Peyer's patch (tissue), 4 donors: Measurements from ENCODE around the gene SLC4A8.

Experiments used
- POLR2A ChIP-seq, 2 donors: fragments of 450-650 bp; IDR thresholded peaks; one replicate each; pipeline ENCODE4 v1.5.1; 2017; ENCODE audit warnings: antibody characterized with exemption in 2 of 2, mild to moderate bottlenecking in 2 of 2, moderate library complexity in 2 of 2
- TF ChIP-seq, protein P1 (sequence below), 6 experiments: fragments of 450-650 bp in 4 of 6; fragments of 200-600 bp in 2 of 6; sonication (generic) in 1 of 6; IDR thresholded peaks; one replicate each; pipeline ENCODE4 v1.5.1; 2017 to 2019; ENCODE audit warnings: antibody characterized with exemption in 6 of 6, mild to moderate bottlenecking in 3 of 6, moderate library complexity in 1 of 6

DNA sequence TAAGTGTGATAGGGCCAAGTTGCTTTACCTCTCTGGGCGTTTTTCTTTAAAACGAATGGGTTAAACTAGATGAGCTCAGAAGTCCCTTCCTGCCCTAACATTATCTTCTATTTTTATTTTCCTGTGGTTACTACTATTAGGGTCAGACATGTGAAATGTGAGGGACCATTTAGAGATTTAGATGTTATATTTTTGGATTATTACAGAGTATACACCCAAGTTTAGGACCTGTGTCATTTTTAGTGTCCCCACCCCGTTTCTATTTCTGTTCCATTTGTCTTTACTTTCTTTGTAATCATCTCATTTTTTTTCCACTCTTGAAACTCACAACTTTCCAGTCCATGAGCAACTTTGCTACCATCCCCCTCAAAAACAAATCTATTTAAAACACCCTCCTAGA is 56.3 kb downstream of the SLC4A8 start:
- TF ChIP-seq POLR2A (IDR thresholded peaks at IDR 0.05), result no peak
- TF ChIP-seq, protein P1, sequence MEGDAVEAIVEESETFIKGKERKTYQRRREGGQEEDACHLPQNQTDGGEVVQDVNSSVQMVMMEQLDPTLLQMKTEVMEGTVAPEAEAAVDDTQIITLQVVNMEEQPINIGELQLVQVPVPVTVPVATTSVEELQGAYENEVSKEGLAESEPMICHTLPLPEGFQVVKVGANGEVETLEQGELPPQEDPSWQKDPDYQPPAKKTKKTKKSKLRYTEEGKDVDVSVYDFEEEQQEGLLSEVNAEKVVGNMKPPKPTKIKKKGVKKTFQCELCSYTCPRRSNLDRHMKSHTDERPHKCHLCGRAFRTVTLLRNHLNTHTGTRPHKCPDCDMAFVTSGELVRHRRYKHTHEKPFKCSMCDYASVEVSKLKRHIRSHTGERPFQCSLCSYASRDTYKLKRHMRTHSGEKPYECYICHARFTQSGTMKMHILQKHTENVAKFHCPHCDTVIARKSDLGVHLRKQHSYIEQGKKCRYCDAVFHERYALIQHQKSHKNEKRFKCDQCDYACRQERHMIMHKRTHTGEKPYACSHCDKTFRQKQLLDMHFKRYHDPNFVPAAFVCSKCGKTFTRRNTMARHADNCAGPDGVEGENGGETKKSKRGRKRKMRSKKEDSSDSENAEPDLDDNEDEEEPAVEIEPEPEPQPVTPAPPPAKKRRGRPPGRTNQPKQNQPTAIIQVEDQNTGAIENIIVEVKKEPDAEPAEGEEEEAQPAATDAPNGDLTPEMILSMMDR (IDR thresholded peaks at IDR 0.05), result no peak
